ENCODE data around the gene CNTD1. TPM values are rescaled to one million over a fixed set of nuclear protein-coding genes. Genes with fewer than 3 reads are reported as not detected.

CNTD1 gene
- total RNA-seq, 1 experiment from 2014 or later, result 0.13 TPM

DNA sequence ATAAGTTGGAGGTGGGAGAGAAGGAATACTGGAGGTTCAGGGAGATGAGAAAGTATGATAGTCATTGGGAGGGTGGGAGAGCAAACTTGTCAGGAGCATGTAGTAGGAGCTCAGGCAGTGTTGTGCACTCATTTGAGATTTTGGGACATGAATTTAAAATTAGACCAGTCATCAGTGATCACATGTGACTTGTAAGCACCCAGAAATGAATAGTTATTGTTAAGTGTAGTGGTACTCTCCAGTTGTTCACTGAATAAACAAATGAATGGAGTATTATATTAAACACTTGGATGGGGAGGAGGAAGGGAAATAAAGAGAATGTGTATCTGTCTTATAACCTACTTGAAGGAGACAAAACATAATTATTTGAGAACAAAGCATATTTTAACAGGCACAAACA, 32.3 kb downstream of the CNTD1 start:
- Histone ChIP-seq H3K27ac (ENCODE audit: low read length) (no peak overlapping the region), H3K4me1 (ENCODE audit: control insufficient read depth, insufficient read depth, low read length) (peaks cover 8% of the 10 kb centered on the region; the same call in 1 of the 2 replicates), H3K27me3 (ENCODE audit: control insufficient read depth, insufficient read depth, low read length) (no peaks in the 10 kb centered on the region), H3K36me3 (ENCODE audit: control insufficient read depth, insufficient read depth, low read length) (peaks cover 5% of the 10 kb centered on the region; the same call in 1 of the 2 replicates), H3K4me3 (ENCODE audit: low read depth in 2 of 2, low read length in 2 of 2) (no peak overlapping the region), H3K9me3 (ENCODE audit: control insufficient read depth, insufficient read depth, low read depth, low read length) (no peaks in the 10 kb centered on the region)
- ChIA-PET POLR2A (no interaction called here), CTCF (no interaction called here)
- intact Hi-C loops (cut with micrococcal nuclease; ENCODE audit: unreplicated experiment), result no loop called here
- in situ Hi-C loops (cut with HindIII; ENCODE audit: low pct_unique_long_range_greater_than_20kb, low sequenced_read_pairs), result no loop called here
- TF ChIP-seq, protein P1, sequence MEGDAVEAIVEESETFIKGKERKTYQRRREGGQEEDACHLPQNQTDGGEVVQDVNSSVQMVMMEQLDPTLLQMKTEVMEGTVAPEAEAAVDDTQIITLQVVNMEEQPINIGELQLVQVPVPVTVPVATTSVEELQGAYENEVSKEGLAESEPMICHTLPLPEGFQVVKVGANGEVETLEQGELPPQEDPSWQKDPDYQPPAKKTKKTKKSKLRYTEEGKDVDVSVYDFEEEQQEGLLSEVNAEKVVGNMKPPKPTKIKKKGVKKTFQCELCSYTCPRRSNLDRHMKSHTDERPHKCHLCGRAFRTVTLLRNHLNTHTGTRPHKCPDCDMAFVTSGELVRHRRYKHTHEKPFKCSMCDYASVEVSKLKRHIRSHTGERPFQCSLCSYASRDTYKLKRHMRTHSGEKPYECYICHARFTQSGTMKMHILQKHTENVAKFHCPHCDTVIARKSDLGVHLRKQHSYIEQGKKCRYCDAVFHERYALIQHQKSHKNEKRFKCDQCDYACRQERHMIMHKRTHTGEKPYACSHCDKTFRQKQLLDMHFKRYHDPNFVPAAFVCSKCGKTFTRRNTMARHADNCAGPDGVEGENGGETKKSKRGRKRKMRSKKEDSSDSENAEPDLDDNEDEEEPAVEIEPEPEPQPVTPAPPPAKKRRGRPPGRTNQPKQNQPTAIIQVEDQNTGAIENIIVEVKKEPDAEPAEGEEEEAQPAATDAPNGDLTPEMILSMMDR (IDR thresholded peaks at IDR 0.05), result no peak
- TF ChIP-seq POLR2AphosphoS5 (IDR thresholded peaks at IDR 0.05; ENCODE audit: low read depth, low read length) (no peak), TCF7L2 (IDR thresholded peaks at IDR 0.05; ENCODE audit: low read depth, low read length) (no peak), SIN3A (IDR thresholded peaks at IDR 0.05; ENCODE audit: borderline replicate concordance, insufficient read depth, low read depth, low read length) (no peak)
- TF ChIP-seq, protein P2, sequence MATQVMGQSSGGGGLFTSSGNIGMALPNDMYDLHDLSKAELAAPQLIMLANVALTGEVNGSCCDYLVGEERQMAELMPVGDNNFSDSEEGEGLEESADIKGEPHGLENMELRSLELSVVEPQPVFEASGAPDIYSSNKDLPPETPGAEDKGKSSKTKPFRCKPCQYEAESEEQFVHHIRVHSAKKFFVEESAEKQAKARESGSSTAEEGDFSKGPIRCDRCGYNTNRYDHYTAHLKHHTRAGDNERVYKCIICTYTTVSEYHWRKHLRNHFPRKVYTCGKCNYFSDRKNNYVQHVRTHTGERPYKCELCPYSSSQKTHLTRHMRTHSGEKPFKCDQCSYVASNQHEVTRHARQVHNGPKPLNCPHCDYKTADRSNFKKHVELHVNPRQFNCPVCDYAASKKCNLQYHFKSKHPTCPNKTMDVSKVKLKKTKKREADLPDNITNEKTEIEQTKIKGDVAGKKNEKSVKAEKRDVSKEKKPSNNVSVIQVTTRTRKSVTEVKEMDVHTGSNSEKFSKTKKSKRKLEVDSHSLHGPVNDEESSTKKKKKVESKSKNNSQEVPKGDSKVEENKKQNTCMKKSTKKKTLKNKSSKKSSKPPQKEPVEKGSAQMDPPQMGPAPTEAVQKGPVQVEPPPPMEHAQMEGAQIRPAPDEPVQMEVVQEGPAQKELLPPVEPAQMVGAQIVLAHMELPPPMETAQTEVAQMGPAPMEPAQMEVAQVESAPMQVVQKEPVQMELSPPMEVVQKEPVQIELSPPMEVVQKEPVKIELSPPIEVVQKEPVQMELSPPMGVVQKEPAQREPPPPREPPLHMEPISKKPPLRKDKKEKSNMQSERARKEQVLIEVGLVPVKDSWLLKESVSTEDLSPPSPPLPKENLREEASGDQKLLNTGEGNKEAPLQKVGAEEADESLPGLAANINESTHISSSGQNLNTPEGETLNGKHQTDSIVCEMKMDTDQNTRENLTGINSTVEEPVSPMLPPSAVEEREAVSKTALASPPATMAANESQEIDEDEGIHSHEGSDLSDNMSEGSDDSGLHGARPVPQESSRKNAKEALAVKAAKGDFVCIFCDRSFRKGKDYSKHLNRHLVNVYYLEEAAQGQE (IDR thresholded peaks at IDR 0.05; ENCODE audit: insufficient read depth in 1 of 2, low read depth in 2 of 2, low read length in 1 of 2), result no peak
- ATAC-seq, result no peak
- BruUV-seq (replicated peaks), result no TSS peak
- no peak for DNase-seq (ENCODE audit: low read depth, low spot score)

DNA sequence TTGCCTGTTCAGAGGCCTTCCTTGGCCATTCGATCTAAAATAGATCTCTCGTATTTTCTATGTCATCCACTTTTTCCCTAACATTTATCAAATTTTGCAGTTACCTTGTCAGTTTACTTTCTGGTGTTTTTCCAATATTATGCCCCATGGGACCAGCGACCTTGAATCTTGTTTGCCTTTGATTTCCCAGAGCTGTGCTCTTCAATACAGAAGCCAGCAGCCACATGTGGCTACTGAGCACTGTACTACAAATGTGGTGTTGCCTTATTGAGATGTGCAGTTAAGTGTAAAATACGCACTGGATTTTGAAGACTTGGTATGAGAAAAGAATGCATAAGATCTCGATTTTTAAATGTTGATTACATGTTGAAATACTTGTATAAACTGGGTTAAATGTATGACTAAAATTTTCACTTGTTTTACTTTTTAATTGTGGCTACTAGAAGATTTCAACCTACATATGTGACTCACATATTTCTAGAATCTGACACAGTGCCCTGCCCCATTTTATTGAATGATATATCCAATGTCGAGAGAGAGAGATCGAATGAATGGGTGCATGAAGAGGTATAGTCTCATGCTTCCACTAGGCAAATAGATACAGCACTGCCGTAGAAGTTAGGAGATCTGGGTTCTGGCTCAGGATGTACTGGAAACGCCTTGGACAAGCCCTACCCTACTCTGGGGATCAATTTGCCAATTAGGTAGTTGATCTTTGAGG, 33.7 kb downstream of the CNTD1 start:
- intact Hi-C loops (cut with micrococcal nuclease; ENCODE audit: unreplicated experiment), result no loop called here
- Histone ChIP-seq H3K9me3 (ENCODE audit: control insufficient read depth, insufficient read depth, low read depth, low read length) (no peaks in the 10 kb centered on the region), H3K4me3 (ENCODE audit: low read depth in 2 of 2, low read length in 2 of 2) (peak overlapping the region; percentile 95 to 96), H3K4me1 (ENCODE audit: control insufficient read depth, insufficient read depth, low read length) (peaks cover 8% of the 10 kb centered on the region; the same call in 1 of the 2 replicates), H3K27me3 (ENCODE audit: control insufficient read depth, insufficient read depth, low read length) (no peaks in the 10 kb centered on the region), H3K36me3 (ENCODE audit: control insufficient read depth, insufficient read depth, low read length) (peaks cover 5% of the 10 kb centered on the region), H3K27ac (ENCODE audit: low read length) (peak overlapping the region; percentile 93)
- TF ChIP-seq TCF7L2 (IDR thresholded peaks at IDR 0.05; ENCODE audit: low read depth, low read length) (no peak), POLR2AphosphoS5 (IDR thresholded peaks at IDR 0.05; ENCODE audit: low read depth, low read length) (no peak), SIN3A (IDR thresholded peaks at IDR 0.05; ENCODE audit: borderline replicate concordance, insufficient read depth, low read depth, low read length) (no peak)
- TF ChIP-seq, protein P2 (IDR thresholded peaks at IDR 0.05; ENCODE audit: insufficient read depth in 1 of 2, low read depth in 2 of 2, low read length in 1 of 2), result no peak
- TF ChIP-seq, protein P1 (IDR thresholded peaks at IDR 0.05), result no peak
- BruUV-seq (replicated peaks), result TSS peak; percentile 94
- peak; percentile 22 for ATAC-seq
- in situ Hi-C loops (cut with HindIII; ENCODE audit: low pct_unique_long_range_greater_than_20kb, low sequenced_read_pairs), result no loop called here
- DNase-seq (ENCODE audit: low read depth, low spot score), result no peak
- ChIA-PET CTCF (no interaction called here), POLR2A (no interaction called here)
